ENCODE data around the gene CD300LF. TPM values are rescaled to one million over a fixed set of nuclear protein-coding genes. Genes with fewer than 3 reads are reported as not detected.

The CD300LF gene
- total RNA-seq: 1 to 10 TPM in 2 of 6 experiments, under 1 TPM in 3, not detected in 1; 0.44 to 2.6 (median 0.74) TPM
- long read RNA-seq: 0 reads

GRCh38 chr17:74712756-74713155, at the start of gene CD300LF:
Gene CD300LF (minus strand): TSS chr17:74712923. CDS start chr17:74712866, 57 bp downstream.
- ATAC-seq (peak; percentile 53 to 84 (median 72)), DNase-seq (peak in 1 of 3 donors; percentile 53)
- no peaks in the 10 kb centered on the region for H3K27me3 ChIP-seq
- intact Hi-C loops (cut with DNase I): no loop called here
- WGBS (ENCODE audit: insufficient coverage, low coverage, low lambda C conversion rate, missing lambda C conversion rate): 55% methylated on average over 7 of the region's 8 CpGs
- peak within 1 kb of the TSS in 1 of 3 donors; percentile 4 for H3K4me3 ChIP-seq
- H3K27ac ChIP-seq: no peak within 1 kb of the TSS
- TF ChIP-seq POLR2A (IDR thresholded peaks at IDR 0.05) (no peak), CTCF (IDR thresholded peaks at IDR 0.05) (no peak)
- no peaks in the 10 kb centered on the region for H3K36me3 ChIP-seq
- no peaks in the 10 kb centered on the region for H3K4me1 ChIP-seq
- no peaks in the 10 kb centered on the region for H3K9me3 ChIP-seq

- ATAC-seq (no peak), DNase-seq (no peak)
- Histone ChIP-seq H3K27ac (peak overlapping the region in 1 of 3 donors; percentile 44), H3K9me3 (no peaks in the 10 kb centered on the region), H3K4me1 (peaks cover 2 to 96% (median 46%) of the 10 kb centered on the region in 4 donors), H3K27me3 (no peaks in the 10 kb centered on the region), H3K4me3 (no peak overlapping the region), H3K36me3 (peaks cover 0 to 10% (median 0%) of the 10 kb centered on the region in 4 donors)
- intact Hi-C loops (cut with DNase I): no loop called here
- no peak for TF ChIP-seq CTCF (IDR thresholded peaks at IDR 0.05)
- TF ChIP-seq POLR2A (IDR thresholded peaks at IDR 0.05): no peak
- WGBS (ENCODE audit: insufficient coverage, low coverage, low lambda C conversion rate, missing lambda C conversion rate): 60% methylated on average over 1 of the region's 11 CpGs
These were observed 49.2 kb upstream of the CD300LF start for GRCh38 chr17:74761931-74762330.

- TF ChIP-seq CTCF (IDR thresholded peaks at IDR 0.05): no peak
- no peak for TF ChIP-seq POLR2A (IDR thresholded peaks at IDR 0.05)
- Histone ChIP-seq H3K27ac (peak overlapping the region in 1 of 3 donors; percentile 44), H3K4me3 (no peak overlapping the region), H3K4me1 (peaks cover 2 to 96% (median 46%) of the 10 kb centered on the region in 4 donors), H3K27me3 (no peaks in the 10 kb centered on the region), H3K9me3 (no peaks in the 10 kb centered on the region), H3K36me3 (peaks cover 0 to 10% (median 0%) of the 10 kb centered on the region in 4 donors)
- intact Hi-C loops (cut with DNase I): no loop called here
- DNase-seq: no peak
- WGBS (ENCODE audit: insufficient coverage, low coverage, low lambda C conversion rate, missing lambda C conversion rate): 13% methylated on average over 4 of the region's 5 CpGs
- no peak for ATAC-seq
These were observed 48.7 kb upstream of the CD300LF start for GRCh38 chr17:74761419-74761818.

GRCh38 chr17:74760404-74761105, 47.8 kb upstream of the CD300LF start:
- peak; percentile 66 to 75 (median 69) for ATAC-seq
- no peaks in the 10 kb centered on the region for H3K9me3 ChIP-seq

More at GRCh38 chr17:74760404-74761105, 47.8 kb upstream of the CD300LF start:
- peaks cover 2 to 94% (median 47%) of the 10 kb centered on the region in 4 donors for H3K4me1 ChIP-seq
- 27% methylated on average over 3 of the region's 7 CpGs for WGBS (ENCODE audit: insufficient coverage, low coverage, low lambda C conversion rate, missing lambda C conversion rate)
- no peak overlapping the region for H3K4me3 ChIP-seq
- intact Hi-C loops (cut with DNase I): no loop called here
- TF ChIP-seq CTCF (IDR thresholded peaks at IDR 0.05): no peak
- TF ChIP-seq POLR2A (IDR thresholded peaks at IDR 0.05): no peak
- peak overlapping the region in 1 of 3 donors; percentile 44 for H3K27ac ChIP-seq
- DNase-seq: peak; percentile 81 to 93 (median 92)
- peaks cover 0 to 10% (median 0%) of the 10 kb centered on the region in 4 donors for H3K36me3 ChIP-seq
- H3K27me3 ChIP-seq: no peaks in the 10 kb centered on the region
